ENCODE measurements around the gene RP2.

RP2 gene

DNA sequence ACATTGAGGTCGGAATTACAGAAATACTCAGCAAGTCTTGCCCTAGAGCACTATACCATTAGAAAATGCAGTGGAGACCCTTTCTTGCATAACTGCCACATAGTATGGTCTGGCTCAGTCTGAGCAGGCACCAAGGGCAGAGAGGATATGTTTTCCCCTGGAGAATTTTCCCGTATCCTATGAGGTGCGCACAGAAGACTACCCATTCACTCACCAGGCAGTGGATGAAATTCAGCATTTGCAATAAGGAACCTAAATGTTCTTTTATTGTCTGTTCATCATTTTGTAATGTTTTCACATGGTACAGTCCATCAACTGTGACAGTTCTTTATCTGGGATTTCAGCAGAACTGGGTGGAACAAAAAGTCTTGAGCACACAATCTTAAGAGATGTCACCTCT is 90.9 kb downstream of the RP2 start:
- H3K9me2 ChIP-seq (replicated peaks; ENCODE audit: insufficient read depth, low read length): no peaks in the 10 kb centered on the region
- no peaks in the 10 kb centered on the region for H3K79me2 ChIP-seq (ENCODE audit: insufficient read depth, low read length)
- H3K4me3 ChIP-seq (ENCODE audit: insufficient read depth, low read length, poor library complexity, severe bottlenecking): no peak overlapping the region
- H4K20me1 ChIP-seq (ENCODE audit: low read depth, low read length): no peaks in the 10 kb centered on the region
- no peaks in the 10 kb centered on the region for H3F3A ChIP-seq (ENCODE audit: insufficient read depth)
- H3K27ac ChIP-seq (ENCODE audit: low read depth, low read length): no peak overlapping the region
- H2AFZ ChIP-seq (ENCODE audit: low read depth, low read length, severe bottlenecking): no peak overlapping the region
- H3K9ac ChIP-seq (ENCODE audit: low read length): no peak overlapping the region
- H3K4me2 ChIP-seq (ENCODE audit: low read depth, low read length, poor library complexity, severe bottlenecking): no peak overlapping the region
- no peaks in the 10 kb centered on the region for H3K36me3 ChIP-seq (ENCODE audit: low read length)
- no peaks in the 10 kb centered on the region for H3K9me3 ChIP-seq (ENCODE audit: insufficient read depth, low read length)
- no peaks in the 10 kb centered on the region for H3K27me3 ChIP-seq (ENCODE audit: low read length)
- TF ChIP-seq EZH2phosphoT487 (conservative IDR thresholded peaks at IDR 0.05; ENCODE audit: low read length): no peak
- TF ChIP-seq, protein P1, sequence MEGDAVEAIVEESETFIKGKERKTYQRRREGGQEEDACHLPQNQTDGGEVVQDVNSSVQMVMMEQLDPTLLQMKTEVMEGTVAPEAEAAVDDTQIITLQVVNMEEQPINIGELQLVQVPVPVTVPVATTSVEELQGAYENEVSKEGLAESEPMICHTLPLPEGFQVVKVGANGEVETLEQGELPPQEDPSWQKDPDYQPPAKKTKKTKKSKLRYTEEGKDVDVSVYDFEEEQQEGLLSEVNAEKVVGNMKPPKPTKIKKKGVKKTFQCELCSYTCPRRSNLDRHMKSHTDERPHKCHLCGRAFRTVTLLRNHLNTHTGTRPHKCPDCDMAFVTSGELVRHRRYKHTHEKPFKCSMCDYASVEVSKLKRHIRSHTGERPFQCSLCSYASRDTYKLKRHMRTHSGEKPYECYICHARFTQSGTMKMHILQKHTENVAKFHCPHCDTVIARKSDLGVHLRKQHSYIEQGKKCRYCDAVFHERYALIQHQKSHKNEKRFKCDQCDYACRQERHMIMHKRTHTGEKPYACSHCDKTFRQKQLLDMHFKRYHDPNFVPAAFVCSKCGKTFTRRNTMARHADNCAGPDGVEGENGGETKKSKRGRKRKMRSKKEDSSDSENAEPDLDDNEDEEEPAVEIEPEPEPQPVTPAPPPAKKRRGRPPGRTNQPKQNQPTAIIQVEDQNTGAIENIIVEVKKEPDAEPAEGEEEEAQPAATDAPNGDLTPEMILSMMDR (IDR thresholded peaks at IDR 0.05; ENCODE audit: insufficient read depth, low read length, poor library complexity, severe bottlenecking): no peak

DNA sequence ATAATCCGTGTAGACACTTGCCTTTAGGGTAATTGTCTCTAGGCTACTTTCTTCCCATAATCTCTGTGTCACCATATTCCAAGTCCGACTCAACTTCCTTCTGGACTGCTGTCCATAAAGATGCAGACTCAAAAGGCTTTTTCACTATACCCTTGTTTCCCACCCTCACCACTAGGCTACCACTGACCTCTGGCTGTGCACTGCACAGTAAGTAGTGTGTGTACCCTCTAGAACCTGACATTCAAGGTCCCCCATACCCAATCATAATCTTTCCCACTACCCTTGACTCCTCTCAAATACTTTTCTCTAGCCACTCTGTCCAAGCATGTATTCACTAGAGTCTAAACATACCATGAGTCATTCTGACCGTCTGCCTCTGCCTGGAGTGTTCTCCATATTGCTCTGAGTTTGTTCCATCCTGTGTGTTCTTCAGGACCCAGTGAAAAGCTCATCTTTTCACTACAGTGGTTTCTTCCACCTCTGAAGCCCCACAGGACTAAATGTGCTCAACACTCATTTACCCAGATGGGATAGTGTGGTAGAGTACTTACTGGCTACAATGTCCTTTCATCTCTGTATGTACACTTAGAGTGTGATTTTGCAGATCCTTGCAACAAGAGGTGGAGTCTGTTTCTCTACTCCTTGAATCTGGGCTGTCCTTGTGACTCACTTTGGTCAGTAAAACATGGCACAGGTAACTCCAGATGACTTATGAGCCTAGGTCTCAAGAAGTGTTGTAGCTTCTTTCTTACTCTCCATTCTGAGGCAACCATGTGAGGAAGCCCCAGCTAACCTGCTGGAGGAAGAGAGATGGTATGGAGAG is 92.8 kb downstream of the RP2 start:
- Histone ChIP-seq H4K20me1 (ENCODE audit: low read depth, low read length) (no peaks in the 10 kb centered on the region), H3K4me2 (ENCODE audit: low read depth, low read length, poor library complexity, severe bottlenecking) (no peak overlapping the region), H3K27ac (ENCODE audit: low read depth, low read length) (no peak overlapping the region)

More for the DNA sequence above, 92.8 kb downstream of the RP2 start:
- H3K79me2 ChIP-seq (ENCODE audit: insufficient read depth, low read length): no peaks in the 10 kb centered on the region
- H3K27me3 ChIP-seq (ENCODE audit: low read length): no peaks in the 10 kb centered on the region
- no peak overlapping the region for H2AFZ ChIP-seq (ENCODE audit: low read depth, low read length, severe bottlenecking)
- H3K36me3 ChIP-seq (ENCODE audit: low read length): no peaks in the 10 kb centered on the region
- no peak overlapping the region for H3K9ac ChIP-seq (ENCODE audit: low read length)
- TF ChIP-seq, protein P1 (IDR thresholded peaks at IDR 0.05; ENCODE audit: insufficient read depth, low read length, poor library complexity, severe bottlenecking): no peak
- TF ChIP-seq EZH2phosphoT487 (conservative IDR thresholded peaks at IDR 0.05; ENCODE audit: low read length): no peak
- H3K9me3 ChIP-seq (ENCODE audit: insufficient read depth, low read length): no peaks in the 10 kb centered on the region
- H3F3A ChIP-seq (ENCODE audit: insufficient read depth): no peaks in the 10 kb centered on the region
- no peak overlapping the region for H3K4me3 ChIP-seq (ENCODE audit: insufficient read depth, low read length, poor library complexity, severe bottlenecking)
- H3K9me2 ChIP-seq (replicated peaks; ENCODE audit: insufficient read depth, low read length): no peaks in the 10 kb centered on the region
